Middle frontal gyrus (tissue), 1 donor: ENCODE measurements around the gene GULP1.

ENCODE experiments used
- DNase-seq: peaks from one replicate; pipeline ENCODE4 v3.0.0-alpha.2; 2015; ENCODE audit warnings: low spot score; ENCODE audit errors: extremely low spot score

Gene GULP1

GRCh38 chr2:188471166-188471565 is 179.5 kb downstream of the GULP1 start:
- no peak for DNase-seq

GRCh38 chr2:188473306-188473705 is 181.6 kb downstream of the GULP1 start:
- DNase-seq, result no peak

- no peak for DNase-seq
Observed at GRCh38 chr2:188474316-188474715, 182.6 kb downstream of the GULP1 start.

DNA sequence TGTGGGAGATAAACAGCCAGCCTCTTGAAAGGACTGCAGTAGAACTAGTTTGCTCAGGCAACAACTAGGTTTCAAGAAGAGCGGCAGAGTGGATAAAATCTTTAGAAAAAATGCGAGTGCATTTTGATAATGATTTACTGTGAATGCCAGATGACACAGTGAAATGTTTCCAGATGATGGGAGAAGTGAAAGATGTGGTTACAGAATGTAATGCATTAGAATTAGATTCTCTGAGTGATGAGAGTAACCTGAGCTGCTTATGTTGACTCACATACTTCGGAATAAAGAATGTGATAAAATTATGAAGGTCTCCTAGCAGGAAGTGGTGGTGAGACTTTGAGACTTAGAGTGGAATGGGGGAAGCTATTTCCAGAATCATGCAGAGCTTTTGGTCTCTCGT is 184.3 kb downstream of the GULP1 start:
- DNase-seq, result no peak

GRCh38 chr2:188477564-188478103 is 186.0 kb downstream of the GULP1 start:
- DNase-seq, result no peak

DNA sequence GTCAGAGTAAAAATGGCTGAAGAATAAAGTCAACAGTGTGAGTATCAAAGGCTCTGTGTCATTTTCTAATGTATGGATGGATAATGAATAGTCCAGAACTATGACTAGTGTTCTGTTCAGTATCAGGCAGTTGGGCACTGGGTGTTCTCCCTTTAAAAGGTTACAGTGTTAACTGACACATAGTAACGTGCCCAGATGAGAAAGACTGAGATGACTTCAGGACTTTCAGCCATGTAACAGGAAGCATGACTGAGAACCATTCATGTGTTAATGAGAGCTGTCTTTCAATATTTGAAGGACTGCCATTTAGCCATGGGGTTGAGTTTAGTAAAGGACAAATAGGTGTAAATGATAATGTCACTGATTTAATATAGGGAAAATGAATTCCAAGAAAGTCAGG is 187.1 kb downstream of the GULP1 start:
- no peak for DNase-seq

GRCh38 chr2:188481474-188481873 is 189.8 kb downstream of the GULP1 start:
- no peak for DNase-seq

GRCh38 chr2:188485496-188485895 is 193.8 kb downstream of the GULP1 start:
- DNase-seq, result no peak

DNA sequence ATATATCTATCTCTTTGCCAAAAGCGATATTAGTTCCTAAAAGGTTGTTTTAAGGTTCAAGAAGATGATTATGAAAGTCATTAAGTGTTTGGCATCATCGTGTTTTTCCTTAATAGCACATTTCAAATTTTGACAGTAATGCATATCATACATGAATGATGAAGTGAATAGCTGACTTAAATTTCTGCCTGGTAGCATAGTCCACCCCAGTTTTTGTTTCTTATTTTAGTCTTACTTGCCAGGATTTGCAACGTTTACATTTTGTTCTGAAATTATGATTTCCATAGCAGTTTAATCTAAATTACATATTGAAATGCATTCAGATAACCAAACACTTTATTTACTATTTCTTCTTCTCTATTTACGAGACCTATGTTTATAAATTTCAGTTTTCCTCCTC is 201.1 kb downstream of the GULP1 start:
- no peak for DNase-seq

DNA sequence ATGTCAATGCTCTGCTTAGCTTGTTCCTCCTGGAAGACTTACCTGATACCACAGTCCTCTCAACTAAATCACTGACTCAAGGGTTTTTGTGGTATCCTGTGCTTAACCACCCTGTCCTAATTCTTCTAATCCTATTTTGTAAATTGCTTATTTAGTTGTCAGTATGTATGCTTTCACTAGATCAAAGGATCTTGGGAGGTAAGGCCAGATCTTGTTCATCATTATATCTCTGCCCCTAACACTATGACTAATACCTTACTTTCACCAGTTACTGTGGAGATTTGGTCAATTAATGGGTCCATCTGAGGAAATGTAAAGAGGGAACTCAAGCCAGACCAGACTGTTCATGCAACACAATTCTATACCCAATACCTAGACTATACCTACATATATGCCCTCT is 203.2 kb downstream of the GULP1 start:
- DNase-seq, result no peak

GRCh38 chr2:188495969-188496431 is 204.3 kb downstream of the GULP1 start:
- no peak for DNase-seq

DNA sequence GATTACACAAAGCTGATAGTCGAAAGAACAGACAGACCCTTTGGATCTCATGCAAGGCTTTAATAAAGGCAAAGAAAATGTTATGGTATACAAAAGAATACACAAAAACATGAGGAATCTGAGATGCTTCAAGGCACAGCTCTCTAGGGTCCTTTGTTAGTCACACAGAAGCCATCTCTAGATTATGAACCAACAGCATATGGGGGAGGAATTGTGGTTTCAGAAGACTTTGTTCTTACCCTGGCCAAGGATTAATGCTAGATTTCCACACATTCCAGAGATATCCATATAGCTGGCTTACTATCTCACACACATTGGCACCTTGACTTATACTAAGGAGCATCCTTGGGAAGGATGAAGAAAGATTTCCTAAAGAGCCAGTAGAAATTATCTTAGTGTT is 206.1 kb downstream of the GULP1 start:
- no peak for DNase-seq

GRCh38 chr2:188503975-188504374 is 212.3 kb downstream of the GULP1 start:
- no peak for DNase-seq

- no peak for DNase-seq
Observed at GRCh38 chr2:188506843-188507242, 215.2 kb downstream of the GULP1 start.

DNA sequence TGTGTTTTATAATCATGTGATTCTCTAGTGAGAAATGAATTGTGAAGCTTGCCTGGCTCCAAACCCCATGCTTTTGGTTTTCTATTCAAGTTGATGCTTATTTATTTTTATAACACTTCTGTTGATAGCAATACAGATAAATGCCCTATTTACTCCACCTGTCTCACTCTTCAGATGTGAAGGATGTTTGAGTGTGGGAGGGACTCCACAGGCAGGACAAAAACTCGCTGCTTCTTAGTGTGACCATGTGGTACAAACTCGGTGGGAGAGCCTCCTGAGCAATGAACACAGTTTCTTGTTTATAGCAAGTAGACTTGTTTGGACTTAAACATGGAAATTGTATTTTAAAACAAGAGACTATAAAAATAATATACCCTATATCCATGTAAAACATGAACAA is 219.7 kb downstream of the GULP1 start:
- no peak for DNase-seq

DNA sequence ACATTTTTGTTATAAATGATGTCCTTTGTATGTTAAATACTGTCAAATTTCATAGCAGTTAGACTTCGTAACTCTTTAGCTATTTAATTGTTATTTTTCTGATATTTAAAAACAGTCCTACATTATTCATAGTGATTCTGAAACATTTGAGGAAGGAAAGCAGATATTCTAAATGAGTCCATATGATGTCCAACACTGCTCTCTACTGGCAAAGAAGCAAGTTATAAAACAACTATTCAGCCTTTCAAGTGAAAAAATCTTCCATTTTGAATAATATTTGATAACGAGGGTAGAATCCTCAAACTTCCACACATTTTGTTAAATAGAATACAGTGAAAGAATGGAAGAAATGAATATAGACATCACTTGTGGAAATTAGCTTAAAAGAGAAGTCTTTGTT is 220.8 kb downstream of the GULP1 start:
- DNase-seq, result peak; percentile 31

GRCh38 chr2:188515918-188516317 is 224.2 kb downstream of the GULP1 start:
- no peak for DNase-seq

DNA sequence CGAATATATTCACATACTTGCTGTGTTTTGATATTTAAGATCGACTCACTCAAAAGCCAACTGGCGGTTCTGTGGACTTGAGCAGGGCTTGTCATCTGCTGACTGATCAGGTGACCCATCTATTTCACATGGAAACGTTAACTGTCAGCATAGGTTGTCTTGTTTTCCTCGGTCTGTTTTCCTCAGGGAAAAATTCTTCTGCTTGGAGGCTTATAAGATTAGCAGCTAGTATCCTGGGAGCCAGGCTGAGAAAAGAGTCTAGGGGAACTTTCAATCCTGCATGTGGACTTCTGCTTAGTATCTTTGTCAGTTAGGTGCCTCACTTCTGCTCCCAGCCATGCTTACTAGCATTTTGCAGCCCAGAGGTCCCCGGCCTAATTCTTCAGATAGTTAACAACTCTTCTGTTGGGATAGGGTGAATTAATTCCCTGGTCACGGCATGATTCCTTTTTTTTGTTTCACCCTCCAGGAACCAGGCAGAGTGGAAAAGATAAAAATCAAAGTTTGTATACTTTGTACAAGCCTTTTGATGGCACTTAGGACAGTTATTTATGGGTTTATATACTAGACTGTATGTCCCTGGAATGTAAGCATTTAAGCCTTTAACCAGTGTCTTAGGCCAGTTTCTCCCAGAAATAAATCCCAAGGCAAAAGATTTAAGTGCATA is 226.0 kb downstream of the GULP1 start:
- no peak for DNase-seq

DNA sequence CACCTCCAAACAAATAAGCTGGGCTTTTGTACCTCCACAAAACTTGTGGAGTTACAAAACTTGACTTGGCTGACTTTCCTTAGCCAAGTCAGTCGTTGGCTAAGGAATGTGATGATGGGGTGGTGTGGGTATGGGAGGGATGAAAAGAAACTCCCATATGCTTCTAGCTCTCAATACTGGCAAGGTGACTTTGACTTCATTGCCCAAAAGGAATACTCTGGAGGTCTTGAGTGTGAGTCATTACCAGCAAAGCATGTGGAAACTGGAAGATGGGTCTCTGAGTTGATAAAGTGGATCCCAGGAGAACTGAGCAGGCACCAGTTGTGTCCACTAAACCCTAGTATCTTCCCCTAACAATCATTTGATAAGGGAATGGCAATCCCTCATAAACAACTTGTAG is 226.7 kb downstream of the GULP1 start:
- no peak for DNase-seq

DNA sequence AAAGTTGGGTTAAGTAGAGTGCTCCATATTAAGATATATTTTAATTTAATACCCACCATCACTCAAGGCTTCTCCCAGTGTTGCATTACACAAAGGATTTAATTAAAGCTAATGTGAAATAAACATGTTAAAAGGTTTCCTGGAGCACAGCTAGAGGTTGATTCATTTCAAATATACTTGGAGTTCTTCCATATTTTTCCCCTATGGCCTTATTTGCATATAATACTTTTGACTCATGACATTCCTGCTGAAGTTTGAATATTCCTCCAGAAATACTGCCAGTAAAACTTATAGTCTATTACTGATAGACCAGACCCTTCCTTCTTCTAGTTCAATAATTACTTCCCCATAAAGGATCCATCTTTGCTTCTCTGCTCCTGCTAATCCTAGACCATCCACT is 227.5 kb downstream of the GULP1 start:
- no peak for DNase-seq

GRCh38 chr2:188522517-188522916 is 230.8 kb downstream of the GULP1 start:
- DNase-seq, result no peak

DNA sequence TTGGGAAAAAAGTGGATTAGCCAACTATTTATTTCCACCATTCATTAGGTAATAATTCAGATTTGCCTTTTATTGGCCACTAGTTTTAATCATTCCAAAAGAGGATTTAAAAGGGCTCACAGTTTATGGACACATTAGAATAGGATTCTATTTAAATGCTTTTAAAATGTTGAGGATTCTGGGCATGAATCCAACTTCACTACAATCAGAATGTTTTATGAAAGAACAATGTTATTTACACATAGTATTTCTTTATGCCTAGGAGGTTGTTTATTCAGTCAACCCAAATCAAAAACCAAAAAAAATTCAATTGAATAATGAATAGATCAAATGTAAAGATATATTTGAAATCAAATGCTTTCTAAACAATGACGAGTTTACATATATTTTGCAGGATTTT is 232.2 kb downstream of the GULP1 start:
- no peak for DNase-seq

DNA sequence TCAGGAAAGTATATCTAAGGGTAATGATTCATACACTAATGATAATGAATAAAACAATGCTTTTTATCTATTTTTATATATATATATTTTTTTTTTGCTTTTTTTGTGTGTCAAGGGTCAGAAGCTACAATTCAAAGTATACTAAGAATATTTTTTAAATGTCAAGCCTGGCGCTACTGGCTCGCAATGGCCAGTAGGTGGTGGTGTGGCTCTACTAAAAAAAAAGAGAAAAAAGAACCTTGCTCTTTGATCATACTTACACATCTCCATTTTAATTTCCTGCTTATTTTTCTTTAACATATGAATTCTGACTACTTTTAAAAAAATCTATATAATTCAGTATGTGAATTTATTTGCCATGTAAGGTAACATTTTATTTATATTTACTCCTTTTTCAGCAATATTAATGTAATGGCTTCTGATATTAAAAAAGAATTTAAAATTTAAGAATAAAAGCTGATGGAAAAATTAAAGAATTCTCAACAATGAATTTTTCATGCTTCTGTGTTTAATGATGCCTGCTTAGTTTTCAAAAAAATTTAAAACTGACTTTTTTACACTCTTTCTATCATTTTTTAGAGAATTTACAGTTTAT is 232.9 kb downstream of the GULP1 start:
- DNase-seq, result peak; percentile 10
